Liver (tissue), 9 donors: ENCODE data around the gene JAG2. TPM values are rescaled to one million over a fixed set of nuclear protein-coding genes. Genes with fewer than 3 reads are reported as not detected.

Experiments
- DNase-seq: peaks from one replicate; pipeline ENCODE4 v3.0.0-alpha.2; 2017; ENCODE audit warnings: low spot score
- H3K27ac ChIP-seq, 2 donors: one replicate each; pipeline ENCODE4 v1.7.0; 2013; ENCODE audit warnings: inconsistent platforms in 2 of 2, low read length in 2 of 2, control low read depth in 1 of 2, low read depth in 1 of 2, mild to moderate bottlenecking in 1 of 2
- H3K27me3 ChIP-seq, 4 donors: one replicate each; pipeline versions ENCODE4 v1.6.1 to v1.7.0; 2013; ENCODE audit warnings: low read length in 3 of 4, inconsistent platforms in 1 of 4, mild to moderate bottlenecking in 1 of 4, moderate library complexity in 1 of 4; ENCODE audit not compliant: control insufficient read depth in 4 of 4, insufficient read depth in 4 of 4
- H3K36me3 ChIP-seq, 4 donors: one replicate each; pipeline versions ENCODE4 v1.6.1 to v1.7.0; 2013; ENCODE audit warnings: low read length in 3 of 4, mild to moderate bottlenecking in 3 of 4, low read depth in 1 of 4, moderate library complexity in 1 of 4; ENCODE audit not compliant: control insufficient read depth in 4 of 4, insufficient read depth in 3 of 4
- H3K4me1 ChIP-seq, 4 donors: one replicate each; pipeline versions ENCODE4 v1.6.1 to v1.7.0; 2013; ENCODE audit warnings: low read length in 3 of 4, mild to moderate bottlenecking in 3 of 4, moderate library complexity in 1 of 4; ENCODE audit not compliant: control insufficient read depth in 4 of 4, insufficient read depth in 4 of 4
- H3K4me3 ChIP-seq, 3 donors: one replicate each; pipeline versions ENCODE4 v1.6.1 to v1.7.0; 2013; ENCODE audit warnings: low read length in 3 of 3, control low read depth in 1 of 3, low read depth in 1 of 3, mild to moderate bottlenecking in 1 of 3
- H3K9ac ChIP-seq, 2 donors: one replicate each; pipeline ENCODE4 v1.7.0; 2013; ENCODE audit warnings: low read length in 2 of 2, mild to moderate bottlenecking in 2 of 2, moderate library complexity in 2 of 2, control low read depth in 1 of 2, low read depth in 1 of 2
- H3K9me3 ChIP-seq, 4 donors: one replicate each; pipeline versions ENCODE4 v1.6.1 to v1.7.0; 2013; ENCODE audit warnings: low read length in 3 of 4; ENCODE audit not compliant: control insufficient read depth in 4 of 4
- ATF3 ChIP-seq: IDR thresholded peaks from 2 replicates; pipeline ENCODE4 v1.6.1; 2016; ENCODE audit warnings: antibody characterized with exemption
- EGR1 ChIP-seq, 2 donors: IDR thresholded peaks; 2 replicates each; pipeline ENCODE4 v1.6.1; 2016 to 2018; ENCODE audit warnings: antibody characterized with exemption in 2 of 2, low read depth in 2 of 2
- FOXA1 ChIP-seq: IDR thresholded peaks from 2 replicates; pipeline ENCODE4 v1.6.1; 2016; ENCODE audit warnings: antibody characterized with exemption
- GABPA ChIP-seq, 2 donors: IDR thresholded peaks in 1 of 2; conservative IDR thresholded peaks in 1 of 2; 2 replicates each; pipeline ENCODE4 v1.6.1; 2016; ENCODE audit warnings: antibody characterized with exemption in 2 of 2, mild to moderate bottlenecking in 1 of 2, moderate library complexity in 1 of 2
- HNF4A ChIP-seq, 2 donors: conservative IDR thresholded peaks; 2 replicates each; pipeline ENCODE4 v1.6.1; 2016; ENCODE audit warnings: antibody characterized with exemption in 2 of 2, mild to moderate bottlenecking in 2 of 2
- HNF4G ChIP-seq: IDR thresholded peaks from 2 replicates; pipeline ENCODE4 v1.6.1; 2016; ENCODE audit warnings: antibody characterized with exemption
- JUND ChIP-seq, 2 donors: IDR thresholded peaks; 2 replicates each; pipeline ENCODE4 v1.6.1; 2016; ENCODE audit warnings: antibody characterized with exemption in 2 of 2
- MAX ChIP-seq: IDR thresholded peaks from 2 replicates; pipeline ENCODE4 v1.6.1; 2016; ENCODE audit warnings: antibody characterized with exemption
- NR2F2 ChIP-seq: IDR thresholded peaks from 2 replicates; pipeline ENCODE4 v1.6.1; 2016; ENCODE audit warnings: antibody characterized with exemption
- RAD21 ChIP-seq, 2 donors: IDR thresholded peaks; 2 replicates each; pipeline ENCODE4 v1.6.1; 2016; ENCODE audit warnings: antibody characterized with exemption in 2 of 2, mild to moderate bottlenecking in 2 of 2
- REST ChIP-seq: IDR thresholded peaks from 2 replicates; pipeline ENCODE4 v1.6.1; 2016; ENCODE audit warnings: antibody characterized with exemption, mild to moderate bottlenecking
- RXRA ChIP-seq, 2 donors: IDR thresholded peaks; 2 replicates each; pipeline ENCODE4 v1.6.1; 2017 to 2018; ENCODE audit warnings: antibody characterized with exemption in 2 of 2, mild to moderate bottlenecking in 1 of 2
- SP1 ChIP-seq: IDR thresholded peaks from 2 replicates; pipeline ENCODE4 v1.6.1; 2018; ENCODE audit warnings: antibody characterized with exemption, mild to moderate bottlenecking
- TAF1 ChIP-seq: conservative IDR thresholded peaks from 2 replicates; pipeline ENCODE4 v1.6.1; 2016; ENCODE audit warnings: antibody characterized with exemption, mild to moderate bottlenecking
- YY1 ChIP-seq: IDR thresholded peaks from 2 replicates; pipeline ENCODE4 v1.6.1; 2016; ENCODE audit warnings: antibody characterized with exemption, mild to moderate bottlenecking
- ZBTB33 ChIP-seq: IDR thresholded peaks from 2 replicates; pipeline ENCODE4 v1.6.1; 2016; ENCODE audit warnings: antibody characterized with exemption
- WGBS: extraction: QIAGEN DNeasy Blood & Tissue Kit; methylation state at CpG from one replicate; pipeline ENCODE4 v1.1.7; 2013; 5-methylcytosine and 5-hydroxymethylcytosine counted together
- polyA plus RNA-seq, 2 donors: library from polyadenylated mRNA; stranded (reverse) in 1 of 2; unstranded in 1 of 2; fragments of 200-250 nt in 1 of 2; fragments of >200 nt in 1 of 2; fragmentation: Nextera tagmentation in 1 of 2; extraction: Ambion mirVana in 1 of 2; gene quantifications; one replicate each; pipeline versions ENCODE4 v1.2.1 to v1.2.3, GENCODE V29; 2013 to 2015
- total RNA-seq, 2 donors: library from RNA; depleted of rRNA; stranded (reverse); fragments of >200 nt; gene quantifications; one replicate each; pipeline ENCODE4 v1.2.3, GENCODE V29; 2014
- donor health status: healthy.
- donor health status: healthy.
- donor health status: healthy.
- donor health status: healthy.
- donor health status: healthy.

The JAG2 gene
- total and polyA plus RNA-seq, 4 donors = 0.24 to 1.0 (median 0.54) TPM

- H3K4me1 ChIP-seq = peaks cover 3 to 9% (median 7%) of the 10 kb centered on the region in 4 donors
- H3K27ac ChIP-seq = no peak overlapping the region
- H3K9ac ChIP-seq = no peak overlapping the region
- DNase-seq = no peak
- 57% methylated on average over 24 of the region's 24 CpGs for WGBS
- H3K27me3 ChIP-seq = no peaks in the 10 kb centered on the region
- H3K4me3 ChIP-seq = no peak overlapping the region
- H3K9me3 ChIP-seq = no peaks in the 10 kb centered on the region
- no peaks in the 10 kb centered on the region for H3K36me3 ChIP-seq
- TF ChIP-seq HNF4A (conservative IDR thresholded peaks at IDR 0.05) (peak; percentile 41 to 49), RAD21 (IDR thresholded peaks at IDR 0.05) (no peak)
These were observed 13.4 kb downstream of the JAG2 start for GRCh38 chr14:105155071-105155651.

GRCh38 chr14:105154476-105154871 is 14.1 kb downstream of the JAG2 start:
- Histone ChIP-seq H3K9me3 (no peaks in the 10 kb centered on the region), H3K4me1 (peaks cover 3 to 9% (median 7%) of the 10 kb centered on the region in 4 donors), H3K4me3 (no peak overlapping the region), H3K9ac (no peak overlapping the region), H3K36me3 (no peaks in the 10 kb centered on the region), H3K27me3 (no peaks in the 10 kb centered on the region), H3K27ac (no peak overlapping the region)
- TF ChIP-seq REST = no peak
- TF ChIP-seq GABPA (IDR thresholded peaks at IDR 0.05 in 1 of 2, conservative IDR thresholded peaks at IDR 0.05 in 1 of 2) = no peak
- TF ChIP-seq EGR1 (IDR thresholded peaks at IDR 0.05; ENCODE audit: low read depth in 2 of 2) = no peak
- TF ChIP-seq HNF4G = no peak
- no peak for TF ChIP-seq YY1
- no peak for TF ChIP-seq NR2F2
- TF ChIP-seq MAX = no peak
- no peak for TF ChIP-seq TAF1
- no peak for TF ChIP-seq SP1
- TF ChIP-seq HNF4A (conservative IDR thresholded peaks at IDR 0.05) = no peak
- no peak for TF ChIP-seq RAD21 (IDR thresholded peaks at IDR 0.05)
- no peak for TF ChIP-seq ZBTB33
- TF ChIP-seq FOXA1 = no peak
- no peak for TF ChIP-seq ATF3
- no peak for TF ChIP-seq JUND (IDR thresholded peaks at IDR 0.05)
- TF ChIP-seq RXRA (IDR thresholded peaks at IDR 0.05) = no peak
- 88% methylated on average over 12 of the region's 12 CpGs for WGBS
- no peak for DNase-seq
